HL-60 (cell line): Measurements from ENCODE around the gene FOCAD.

ENCODE experiments used
- CTCF ChIP-seq: IDR thresholded peaks from one replicate; pipeline ENCODE4 v1.5.1; 2011; ENCODE audit warnings: low read length, control low read depth, inconsistent platforms; ENCODE audit not compliant: insufficient read depth
- GABPA ChIP-seq: IDR thresholded peaks from 2 replicates; pipeline ENCODE4 v1.6.1; 2012; ENCODE audit warnings: low read depth

DNA sequence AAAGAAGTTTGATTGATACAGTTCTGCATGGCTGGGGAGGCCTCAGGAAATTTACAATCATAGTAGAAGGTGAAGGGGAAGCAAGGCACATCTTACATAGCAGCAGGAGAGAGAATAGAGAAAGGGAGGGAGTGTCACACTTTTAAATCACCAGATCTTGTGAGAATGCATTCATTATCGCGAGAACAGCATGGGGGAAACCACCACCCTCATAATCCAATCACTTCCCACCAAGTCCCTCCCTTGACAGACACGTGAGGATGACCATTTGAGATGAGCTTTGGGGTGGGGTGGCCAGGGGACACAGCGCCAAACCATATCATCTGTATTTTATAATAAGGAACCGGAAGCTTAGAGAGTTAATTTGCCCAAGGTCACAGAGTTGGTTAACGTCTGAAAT is 13.7 kb upstream of the FOCAD start:
- TF ChIP-seq CTCF (no peak), GABPA (no peak)
